WTC11 (cell line): ENCODE measurements around the gene SLC38A4. TPM values are rescaled to one million over a fixed set of nuclear protein-coding genes. Genes with fewer than 3 reads are reported as not detected.

Source experiments
- ATAC-seq: fragments of 200-7000 bp; cut with Tn5 transposase; 2 replicates; pipeline ENCODE4 v1.10.0; 2021; ENCODE audit warnings: mild to moderate bottlenecking, moderate library complexity
- CTCF ChIA-PET: fragments of 300-600 bp; sonication (Branson Sonifier 250); formaldehyde crosslinking; loops from one replicate; lab custom pipeline; 2021; ENCODE audit warnings: antibody characterized with exemption; lab: Charles Lee
- POLR2A ChIA-PET: fragments of 350-600 bp; sonication (Branson Sonifier 250); formaldehyde crosslinking; loops from one replicate; lab custom pipeline; 2021; ENCODE audit warnings: antibody characterized with exemption; lab: Charles Lee
- DNase-seq: peaks from one replicate; pipeline ENCODE4 v3.0.0; 2021; ENCODE audit warnings: low spot score
- H3K27ac Mint-ChIP-seq: 2 replicates; pipeline ENCODE4 v1.8.0; 2021; ENCODE audit warnings: mixed read lengths
- H3K27me3 Mint-ChIP-seq: 2 replicates; pipeline ENCODE4 v1.8.0; 2021; ENCODE audit warnings: low read depth, mild to moderate bottlenecking, moderate library complexity, mixed read lengths
- H3K36me3 Mint-ChIP-seq: 2 replicates; pipeline ENCODE4 v1.8.0; 2021; ENCODE audit warnings: mixed read lengths
- H3K4me1 Mint-ChIP-seq: 2 replicates; pipeline ENCODE4 v1.8.0; 2022; ENCODE audit warnings: mixed read lengths
- H3K4me3 Mint-ChIP-seq: 2 replicates; pipeline ENCODE4 v1.8.0; 2021; ENCODE audit warnings: mild to moderate bottlenecking, moderate library complexity, mixed read lengths
- H3K9me3 Mint-ChIP-seq: 2 replicates; pipeline ENCODE4 v1.8.0; 2021; ENCODE audit warnings: mixed read lengths
- AR ChIP-seq: fragments of 250-450 bp; sonication (Bioruptor Pico); IDR thresholded peaks from 2 replicates; pipeline ENCODE4 v1.9.0; 2021; ENCODE audit warnings: mild to moderate bottlenecking
- CDX4 ChIP-seq: fragments of 250-450 bp; sonication (Bioruptor Pico); IDR thresholded peaks from 2 replicates; pipeline ENCODE4 v1.9.0; 2021; ENCODE audit warnings: moderate library complexity, mild to moderate bottlenecking, inconsistent platforms, borderline replicate concordance
- FOXK1 ChIP-seq: sonication (generic); formaldehyde crosslinking; IDR thresholded peaks from 2 replicates; pipeline ENCODE4 v1.8.0; 2022; ENCODE audit warnings: mild to moderate bottlenecking, moderate library complexity, missing genetic modification reagents
- GABPB1 ChIP-seq: sonication (generic); formaldehyde crosslinking; IDR thresholded peaks from 2 replicates; pipeline ENCODE4 v1.8.1; 2023; ENCODE audit warnings: mild to moderate bottlenecking, missing genetic modification reagents
- GTF2I ChIP-seq: fragments of 250-450 bp; sonication (Bioruptor Pico); conservative IDR thresholded peaks from 2 replicates; pipeline ENCODE4 v1.4.0; 2021; ENCODE audit warnings: mild to moderate bottlenecking
- KAT7 ChIP-seq: sonication (generic); formaldehyde crosslinking; IDR thresholded peaks from 2 replicates; pipeline ENCODE4 v1.8.1; 2023; ENCODE audit warnings: missing genetic modification reagents, mild to moderate bottlenecking, borderline replicate concordance
- NFYB ChIP-seq: sonication (generic); formaldehyde crosslinking; conservative IDR thresholded peaks from 2 replicates; pipeline ENCODE4 v1.8.0; 2022; ENCODE audit warnings: low read depth, missing genetic modification reagents
- PRDM15 ChIP-seq: sonication (generic); formaldehyde crosslinking; IDR thresholded peaks from 2 replicates; pipeline ENCODE4 v1.8.0; 2022; ENCODE audit warnings: missing genetic modification reagents
- RELA ChIP-seq: sonication (generic); formaldehyde crosslinking; IDR thresholded peaks from 2 replicates; pipeline ENCODE4 v1.8.1; 2022; ENCODE audit warnings: missing genetic modification reagents, mild to moderate bottlenecking, borderline replicate concordance
- ZBTB21 ChIP-seq: sonication (generic); formaldehyde crosslinking; IDR thresholded peaks from 2 replicates; pipeline ENCODE4 v1.8.1; 2023; ENCODE audit warnings: mild to moderate bottlenecking, missing genetic modification reagents, borderline replicate concordance
- ZNF263 ChIP-seq: sonication (generic); formaldehyde crosslinking; IDR thresholded peaks from 2 replicates; pipeline ENCODE4 v1.8.1; 2022; ENCODE audit warnings: low read depth, mild to moderate bottlenecking, moderate library complexity, missing genetic modification reagents
- ZNF416 ChIP-seq: fragments of 250-450 bp; sonication (Bioruptor Pico); IDR thresholded peaks from 2 replicates; pipeline ENCODE4 v1.9.0; 2021; ENCODE audit warnings: mild to moderate bottlenecking, inconsistent platforms
- total RNA-seq: library from RNA; stranded (reverse); gene quantifications from 3 replicates; pipeline ENCODE4 v1.2.3, GENCODE V29; 2021
- TF ChIP-seq, protein P1 (sequence below): fragments of 250-450 bp; sonication (Bioruptor Pico); IDR thresholded peaks from 2 replicates; pipeline ENCODE4 v1.8.0; 2021; ENCODE audit warnings: mild to moderate bottlenecking

SLC38A4 gene
- total RNA-seq, 1 experiment from 2014 or later = 6.1 TPM

- peak; percentile 73 for ATAC-seq
These were observed 16.7 kb downstream of the SLC38A4 start for GRCh38 chr12:46808955-46809697.

DNA sequence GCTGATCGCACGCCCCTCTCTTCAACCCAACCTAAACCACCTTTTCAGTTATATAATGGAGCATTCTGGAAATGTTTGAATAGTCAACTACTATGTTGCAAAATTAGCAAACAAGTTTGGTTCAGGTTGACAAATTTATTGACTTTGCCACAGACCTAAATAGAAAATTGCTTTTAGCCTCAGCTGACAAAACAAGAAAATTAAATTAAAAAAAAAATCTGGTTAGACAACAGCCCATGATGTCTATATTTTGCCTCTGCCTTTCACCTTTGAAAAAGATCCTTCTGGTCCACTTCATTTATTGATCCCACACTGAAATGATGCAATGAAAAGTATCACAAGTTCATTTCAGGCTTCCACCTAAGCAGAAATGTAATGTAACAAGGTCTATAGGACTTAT, 17.5 kb downstream of the SLC38A4 start:
- Mint-ChIP-seq H3K27me3 (no peaks in the 10 kb centered on the region), H3K4me3 (no peak overlapping the region), H3K36me3 (no peaks in the 10 kb centered on the region), H3K27ac (no peak overlapping the region), H3K4me1 (peaks cover 17% of the 10 kb centered on the region), H3K9me3 (no peaks in the 10 kb centered on the region)
- ATAC-seq (no peak), DNase-seq (no peak)
- ChIA-PET CTCF (no interaction called here), POLR2A (interaction anchor here (0.8 to 0.9 kb wide), 2 partner anchors 12 to 16 kb away, joined by 3 read pairs; no protein-coding TSS in a partner anchor)
- TF ChIP-seq PRDM15 (no peak), GABPB1 (CRISPR knock-in tag) (peak; percentile 64)
- TF ChIP-seq, all 79 proteins: peak for 1

More at GRCh38 chr12:46808955-46809697, 16.7 kb downstream of the SLC38A4 start:
- Mint-ChIP-seq H3K4me1 (peaks cover 17% of the 10 kb centered on the region), H3K27me3 (no peaks in the 10 kb centered on the region), H3K4me3 (no peak overlapping the region), H3K27ac (no peak overlapping the region), H3K9me3 (no peaks in the 10 kb centered on the region), H3K36me3 (no peaks in the 10 kb centered on the region)
- ChIA-PET POLR2A (interaction anchor here (0.9 kb wide), 1 partner anchor 15 kb away, joined by 3 read pairs; no protein-coding TSS in a partner anchor), CTCF (interaction anchor here (0.6 to 1.1 kb wide), 4 partner anchors 22 to 152 kb away, joined by 3 to 4 read pairs (median 3); no protein-coding TSS in a partner anchor)
- TF ChIP-seq CDX4 (CRISPR knock-in tag) (no peak), ZBTB21 (CRISPR knock-in tag) (no peak), ZNF416 (no peak), KAT7 (CRISPR knock-in tag) (no peak), AR (CRISPR knock-in tag) (no peak), ZNF263 (CRISPR knock-in tag) (no peak), NFYB (CRISPR knock-in tag) (no peak), RELA (CRISPR knock-in tag) (no peak), GTF2I (CRISPR knock-in tag) (no peak), FOXK1 (CRISPR knock-in tag) (no peak)
- TF ChIP-seq, protein P1, sequence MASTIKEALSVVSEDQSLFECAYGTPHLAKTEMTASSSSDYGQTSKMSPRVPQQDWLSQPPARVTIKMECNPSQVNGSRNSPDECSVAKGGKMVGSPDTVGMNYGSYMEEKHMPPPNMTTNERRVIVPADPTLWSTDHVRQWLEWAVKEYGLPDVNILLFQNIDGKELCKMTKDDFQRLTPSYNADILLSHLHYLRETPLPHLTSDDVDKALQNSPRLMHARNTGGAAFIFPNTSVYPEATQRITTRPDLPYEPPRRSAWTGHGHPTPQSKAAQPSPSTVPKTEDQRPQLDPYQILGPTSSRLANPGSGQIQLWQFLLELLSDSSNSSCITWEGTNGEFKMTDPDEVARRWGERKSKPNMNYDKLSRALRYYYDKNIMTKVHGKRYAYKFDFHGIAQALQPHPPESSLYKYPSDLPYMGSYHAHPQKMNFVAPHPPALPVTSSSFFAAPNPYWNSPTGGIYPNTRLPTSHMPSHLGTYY (CRISPR knock-in tag) = no peak
- no peak for DNase-seq
